ENCODE data around the gene NF1.

The NF1 gene

DNA sequence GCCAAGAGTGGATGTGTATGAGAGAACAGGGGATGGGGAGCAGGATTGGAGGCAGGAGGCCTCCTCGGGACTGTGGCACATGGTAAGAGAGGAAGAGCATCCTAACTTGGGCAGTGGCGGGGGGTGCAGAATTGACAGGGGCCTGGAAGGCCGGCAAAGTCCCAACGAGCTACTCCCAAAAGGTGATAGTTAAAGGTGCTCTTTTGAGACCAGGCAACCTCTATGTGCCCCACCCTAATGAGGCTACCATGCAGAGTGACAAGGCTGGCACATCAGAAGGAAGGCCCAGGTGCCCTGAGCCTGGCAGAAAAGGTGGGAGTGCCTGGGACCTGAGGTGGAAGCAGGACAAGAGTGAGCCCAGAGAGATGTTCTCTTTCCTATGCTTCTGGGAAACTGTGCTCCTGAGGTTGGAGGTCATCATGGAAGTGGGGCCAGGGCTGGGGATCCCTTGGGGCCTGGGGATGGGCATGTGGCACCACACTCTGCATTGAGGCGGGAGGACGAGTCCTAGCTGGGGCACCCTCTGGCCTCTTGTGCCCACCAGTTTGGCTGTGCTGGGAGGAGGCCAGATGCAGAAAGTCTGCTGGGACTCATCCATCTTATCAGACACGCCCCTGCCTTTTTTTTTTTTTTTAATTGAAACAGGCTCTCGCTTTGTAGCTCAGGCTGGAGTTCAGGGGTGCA lies 302.6 kb downstream of the NF1 start:
- no peak for DNase-seq (ENCODE audit: low read depth in 1 of 2, low spot score in 1 of 2)

GRCh38 chr17:31398381-31399311 lies 303.9 kb downstream of the NF1 start:
- DNase-seq (ENCODE audit: low read depth in 1 of 2, low spot score in 1 of 2) = no peak

DNA sequence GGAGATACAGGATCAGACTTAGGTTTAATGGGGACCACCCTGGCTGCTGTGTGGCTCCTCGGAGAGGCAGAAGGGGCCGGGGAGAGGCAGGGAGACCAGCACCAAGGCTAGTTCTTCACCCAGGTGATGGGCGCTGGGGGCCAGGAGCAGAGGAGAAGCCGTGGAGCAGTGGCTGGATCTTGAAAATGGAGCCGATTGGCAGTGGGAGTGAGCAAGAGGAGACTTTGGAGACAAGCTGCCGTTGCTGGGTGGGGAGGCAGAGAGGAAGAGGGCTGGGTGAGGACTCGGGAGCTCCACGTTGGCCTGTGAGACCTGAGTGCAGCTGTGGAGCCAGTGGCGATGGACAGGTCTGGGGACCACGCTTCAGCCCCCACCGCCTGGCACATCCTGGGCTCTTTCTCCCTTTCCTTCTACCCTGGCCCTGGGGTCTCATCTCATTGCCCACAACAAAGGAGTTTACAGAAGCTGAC lies 305.7 kb downstream of the NF1 start:
- DNase-seq (ENCODE audit: low read depth in 1 of 2, low spot score in 1 of 2) = no peak

- no peak for DNase-seq (ENCODE audit: low read depth in 1 of 2, low spot score in 1 of 2)
These were observed 306.9 kb downstream of the NF1 start for GRCh38 chr17:31401456-31402254.

DNA sequence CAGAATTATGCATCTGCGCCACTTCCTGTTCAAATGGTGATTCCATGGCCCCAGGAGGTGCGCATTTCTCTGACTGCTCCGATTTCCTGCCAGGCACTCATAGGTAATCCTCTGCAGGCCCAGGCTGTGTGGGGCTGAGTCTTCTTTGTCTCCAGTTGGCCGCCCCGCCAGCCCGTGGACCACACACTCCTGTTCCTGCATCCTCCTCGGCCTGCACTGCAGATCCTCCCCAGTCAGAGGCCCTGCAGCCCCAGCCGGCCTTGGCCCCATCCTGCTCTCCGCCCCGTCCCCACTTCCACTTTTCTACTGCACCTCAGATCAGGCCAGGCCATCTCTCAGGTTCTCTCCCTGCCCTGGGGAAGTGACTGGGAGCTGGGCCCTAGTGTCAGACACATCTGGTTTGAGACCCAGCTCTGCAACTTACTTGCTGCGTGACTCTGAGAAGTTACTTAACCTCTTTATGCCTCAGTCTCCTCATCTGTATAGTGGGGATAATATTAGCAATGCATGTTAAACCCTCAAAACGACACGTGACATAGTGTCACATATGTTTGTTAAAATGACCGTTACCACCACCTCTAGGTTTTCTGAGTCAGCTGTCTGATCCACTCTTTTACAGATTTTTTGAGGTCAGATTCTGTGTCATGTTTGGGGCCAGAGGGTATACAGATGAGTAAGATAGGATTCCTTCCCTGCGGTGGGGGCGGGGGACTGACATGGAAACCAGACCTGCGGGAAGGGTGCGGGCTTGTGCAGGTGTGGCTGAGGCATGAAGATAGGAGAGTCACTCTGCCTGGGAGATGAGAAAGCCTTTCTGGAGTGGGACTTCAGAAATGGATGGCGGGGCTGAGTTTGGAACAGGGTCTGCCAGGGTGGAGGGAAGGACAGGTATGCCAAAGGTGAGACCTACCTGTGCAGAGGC lies 309.5 kb downstream of the NF1 start:
- no peak for DNase-seq (ENCODE audit: low read depth in 1 of 2, low spot score in 1 of 2)

GRCh38 chr17:31405890-31406371 lies 311.2 kb downstream of the NF1 start:
- no peak for DNase-seq (ENCODE audit: low read depth in 1 of 2, low spot score in 1 of 2)

GRCh38 chr17:31408586-31408985 lies 313.8 kb downstream of the NF1 start:
- DNase-seq (ENCODE audit: low read depth in 1 of 2, low spot score in 1 of 2) = no peak

- no peak for DNase-seq (ENCODE audit: low read depth in 1 of 2, low spot score in 1 of 2)
These were observed 317.0 kb downstream of the NF1 start for GRCh38 chr17:31411707-31412285.

DNA sequence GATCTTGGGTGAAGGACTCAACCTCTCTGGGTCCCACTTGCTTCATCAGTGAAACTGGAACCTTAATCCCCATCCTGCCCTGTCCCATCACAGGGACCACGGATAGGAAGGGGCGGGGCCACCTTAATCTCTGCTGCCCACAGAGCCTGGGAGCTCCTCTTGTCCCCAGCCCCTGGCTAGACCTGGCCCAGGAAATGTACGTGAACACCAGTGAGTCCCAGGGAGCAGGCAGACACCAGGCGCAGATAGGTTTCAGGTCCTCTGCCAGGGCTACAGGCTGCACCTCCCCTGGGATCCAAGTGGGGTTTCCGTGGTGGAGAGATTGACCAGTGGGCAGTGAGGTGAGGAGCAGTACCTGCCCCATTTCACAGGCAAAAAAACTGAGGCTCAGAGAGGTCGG lies 317.7 kb downstream of the NF1 start:
- DNase-seq (ENCODE audit: low read depth in 1 of 2, low spot score in 1 of 2) = no peak

GRCh38 chr17:31413081-31413799 lies 318.5 kb downstream of the NF1 start:
- DNase-seq (ENCODE audit: low read depth in 1 of 2, low spot score in 1 of 2) = no peak

DNA sequence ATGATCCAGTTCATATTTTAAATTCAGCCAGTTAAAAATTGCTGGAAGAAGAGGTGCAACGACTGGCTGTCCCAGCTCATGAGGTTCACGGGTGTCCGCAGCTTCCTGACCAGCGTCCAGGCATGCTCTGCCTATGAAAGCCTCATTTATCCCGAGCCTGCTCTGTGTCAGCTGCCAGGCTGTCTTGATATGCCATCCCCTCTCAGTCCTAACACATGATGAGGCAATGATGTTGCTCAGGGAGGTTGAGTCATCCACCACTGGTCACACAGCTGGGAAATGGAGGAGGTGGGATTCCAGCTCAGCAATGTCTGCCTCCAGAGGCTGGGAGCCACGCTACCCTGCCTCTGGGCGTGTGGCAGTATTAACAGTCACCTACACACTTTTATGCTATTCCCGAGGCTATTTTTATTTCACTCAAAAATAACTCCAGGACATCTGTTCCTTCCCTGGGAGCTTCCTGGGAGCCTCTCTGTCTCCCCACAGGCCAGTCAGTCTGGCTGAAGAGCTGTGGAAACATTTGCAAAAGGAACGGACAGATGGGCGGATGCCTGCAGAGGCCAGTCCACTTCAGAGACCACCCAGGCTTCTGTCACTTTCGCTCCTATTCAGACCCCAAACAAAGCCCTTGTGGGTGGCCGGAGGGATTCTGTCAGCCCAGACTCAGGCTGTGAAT lies 319.2 kb downstream of the NF1 start:
- DNase-seq (ENCODE audit: low read depth in 1 of 2, low spot score in 1 of 2) = no peak

- no peak for DNase-seq (ENCODE audit: low read depth in 1 of 2, low spot score in 1 of 2)
These were observed 319.8 kb downstream of the NF1 start for GRCh38 chr17:31414550-31414918.

DNA sequence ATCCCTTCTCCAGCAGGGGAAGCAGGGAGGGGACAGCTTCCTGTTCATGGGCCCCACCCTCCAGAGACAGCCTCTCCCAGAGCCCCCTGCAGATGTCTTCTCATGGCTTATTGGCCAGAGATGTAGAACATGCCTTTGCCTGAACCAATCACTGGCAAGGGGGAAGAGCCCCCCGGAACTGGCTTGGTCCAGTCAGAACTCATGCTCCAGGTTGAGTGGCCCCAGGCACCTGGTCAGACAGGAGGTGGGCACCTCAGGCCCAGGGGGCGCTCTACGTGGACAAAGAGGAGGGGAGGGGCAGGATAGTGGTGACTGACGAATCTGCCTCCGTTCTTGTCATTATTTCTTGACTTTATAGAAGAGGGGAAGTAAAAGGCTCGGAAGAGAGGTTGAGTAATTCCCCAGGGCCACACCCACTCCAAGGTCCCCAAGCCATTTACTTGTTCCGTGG lies 320.3 kb downstream of the NF1 start:
- no peak for DNase-seq (ENCODE audit: low read depth in 1 of 2, low spot score in 1 of 2)

- DNase-seq (ENCODE audit: low read depth in 1 of 2, low spot score in 1 of 2) = no peak
These were observed 321.1 kb downstream of the NF1 start for GRCh38 chr17:31415640-31416502.

DNA sequence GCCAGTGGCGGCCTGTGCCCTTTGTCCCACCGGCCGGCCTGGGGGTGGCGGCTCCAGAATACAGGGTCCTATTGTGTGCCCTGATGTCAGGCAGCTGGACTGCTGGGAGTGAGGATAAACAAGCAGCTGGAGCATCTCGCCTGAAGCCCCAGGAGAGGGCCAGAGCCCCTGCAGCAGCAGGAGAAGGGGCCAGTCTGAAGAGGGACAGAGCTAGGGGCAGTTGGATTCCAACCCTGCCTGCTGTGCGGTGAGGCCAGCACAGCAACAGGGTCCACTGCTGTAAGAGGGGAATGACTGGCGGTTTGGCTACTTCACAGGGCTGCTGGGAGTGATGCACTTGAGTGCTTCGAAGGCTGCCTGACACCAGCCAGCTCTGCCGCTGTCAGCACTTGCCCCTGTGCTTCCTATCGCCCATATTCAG lies 321.7 kb downstream of the NF1 start:
- no peak for DNase-seq (ENCODE audit: low read depth in 1 of 2, low spot score in 1 of 2)

DNA sequence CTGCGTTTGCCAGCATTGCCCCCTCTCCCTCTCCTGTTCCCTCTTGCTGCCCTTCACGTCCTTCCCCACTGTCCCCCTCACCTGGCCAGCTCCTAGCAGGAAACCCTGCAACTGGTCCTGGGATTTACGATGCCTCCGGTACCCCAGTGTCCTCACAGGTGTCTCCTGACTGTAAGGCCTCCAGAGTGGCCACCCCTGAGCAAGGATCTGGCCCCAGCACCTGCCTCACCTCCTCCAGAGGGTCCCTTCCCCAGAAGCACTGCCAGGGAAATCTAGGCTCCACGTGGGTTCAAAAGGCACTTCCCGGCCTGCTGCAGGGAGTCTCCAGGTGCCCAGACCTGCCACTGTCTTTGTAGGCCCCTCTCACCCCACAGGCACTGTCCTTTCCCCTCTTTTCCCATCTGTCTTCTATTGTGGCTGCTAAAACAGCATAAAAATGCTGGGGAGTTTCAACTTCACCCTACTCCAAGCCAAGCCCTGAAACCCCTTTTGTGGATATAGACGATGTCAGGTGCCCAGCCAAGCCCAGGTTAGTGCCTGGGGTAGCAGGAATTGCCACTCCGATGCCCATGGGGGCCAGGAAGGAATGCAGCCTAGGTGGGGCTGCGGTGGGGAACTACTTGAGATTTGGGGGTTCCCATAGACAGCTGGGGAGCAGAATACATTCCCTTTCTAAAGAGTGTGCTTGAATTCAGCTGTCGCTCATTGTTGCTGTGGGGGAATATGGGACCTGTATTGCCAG lies 322.4 kb downstream of the NF1 start:
- no peak for DNase-seq (ENCODE audit: low read depth in 1 of 2, low spot score in 1 of 2)

- DNase-seq (ENCODE audit: low read depth in 1 of 2, low spot score in 1 of 2) = no peak
These were observed 324.1 kb downstream of the NF1 start for GRCh38 chr17:31418773-31419350.
